ENCODE results near the gene MALSU1.
"Not testable (repeated sequence)": the region's sequence is repeated elsewhere in the genome, so short reads cannot be mapped to it uniquely, and the experiment has no call there.

The MALSU1 gene

DNA sequence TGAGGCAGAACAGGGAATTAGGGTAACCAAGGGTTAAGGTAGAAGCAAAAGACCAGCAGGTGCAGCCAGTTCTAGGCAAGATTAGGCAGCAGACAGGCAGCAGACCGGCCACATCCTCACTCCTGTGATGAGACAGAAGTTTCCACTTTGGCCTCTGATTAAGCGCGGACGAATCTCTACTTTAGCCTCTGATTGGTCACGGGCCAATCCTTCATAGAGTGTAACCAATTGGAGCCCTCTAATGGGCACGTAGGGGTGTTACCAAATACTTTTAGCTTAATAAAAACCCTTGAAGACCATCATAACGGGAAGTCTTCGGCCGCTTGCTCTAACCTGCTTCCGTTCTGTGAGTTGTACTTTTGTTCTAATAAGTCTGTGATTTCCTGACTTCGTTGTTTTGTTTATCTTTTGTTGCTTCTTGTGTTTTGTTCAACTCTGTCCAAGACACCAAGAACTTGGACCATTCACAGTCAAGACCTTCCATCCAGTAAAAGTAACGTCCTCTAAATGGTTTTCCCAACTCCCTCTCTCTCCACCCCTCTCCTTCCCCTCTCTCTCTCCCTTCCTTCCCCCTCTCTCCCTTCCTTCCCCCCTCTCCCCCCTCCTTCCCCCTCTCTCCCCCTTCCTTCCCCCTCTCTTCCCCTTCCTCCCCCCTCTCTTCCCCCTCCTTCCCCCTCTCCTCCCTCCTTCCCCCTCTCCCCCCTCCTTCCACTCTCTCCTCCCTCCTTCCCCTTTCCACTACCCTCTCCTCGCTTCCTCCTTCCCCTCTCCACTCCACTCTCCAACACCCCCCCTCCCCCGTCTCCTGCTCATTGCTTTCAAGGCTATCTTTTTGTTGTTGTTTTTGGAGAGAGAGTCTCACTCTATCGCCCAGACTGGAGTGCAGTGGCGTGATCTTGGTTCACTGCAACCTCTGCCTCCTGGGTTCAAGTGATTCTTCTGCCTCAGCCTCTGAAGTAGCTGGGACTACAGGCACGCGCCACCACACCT is 13.2 kb upstream of the MALSU1 start:
- DNase-seq (ENCODE audit: low spot score): no peak
- no peak for FAIRE-seq

DNA sequence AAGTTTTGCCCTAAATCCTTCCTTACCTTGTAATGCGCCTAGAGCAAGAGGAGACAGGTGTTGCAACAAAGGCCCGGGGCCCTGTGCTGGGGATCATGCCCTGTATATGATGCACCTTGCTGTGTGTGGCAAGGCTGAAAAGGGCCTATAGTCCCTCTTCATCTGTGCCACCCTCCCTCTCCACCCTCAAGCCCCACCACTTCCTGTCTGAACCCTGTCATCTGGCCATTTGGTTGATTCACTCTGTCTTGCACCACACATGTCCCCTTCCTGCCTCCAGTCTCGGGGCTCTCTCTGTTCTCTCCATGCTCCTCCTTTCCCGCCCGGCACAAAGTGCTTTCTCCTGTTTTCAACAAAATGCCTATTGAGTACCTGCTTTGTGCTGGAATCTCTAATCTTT is 11.5 kb upstream of the MALSU1 start:
- no peak for FAIRE-seq
- no peak for DNase-seq (ENCODE audit: low spot score)

DNA sequence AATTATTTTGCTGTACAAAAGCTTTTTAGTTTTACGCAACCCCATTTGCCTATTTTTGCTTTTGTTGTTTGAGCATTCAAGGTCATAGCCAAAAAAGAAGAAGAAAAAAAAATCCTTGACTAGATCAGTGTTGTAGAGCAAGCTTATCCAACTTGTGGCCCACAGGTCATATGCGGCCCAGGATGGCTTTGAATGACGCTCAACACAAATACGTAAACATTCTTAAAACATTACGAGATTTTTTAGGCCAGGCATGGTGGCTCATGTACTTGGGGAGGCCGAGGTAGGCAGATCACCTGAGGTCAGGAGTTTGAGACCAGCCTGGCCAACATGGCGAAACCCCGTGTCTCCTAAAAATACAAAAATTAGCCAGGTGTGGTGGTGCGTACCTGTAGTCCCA is 8.1 kb upstream of the MALSU1 start:
- FAIRE-seq (no peak), DNase-seq (ENCODE audit: low spot score) (no peak)

DNA sequence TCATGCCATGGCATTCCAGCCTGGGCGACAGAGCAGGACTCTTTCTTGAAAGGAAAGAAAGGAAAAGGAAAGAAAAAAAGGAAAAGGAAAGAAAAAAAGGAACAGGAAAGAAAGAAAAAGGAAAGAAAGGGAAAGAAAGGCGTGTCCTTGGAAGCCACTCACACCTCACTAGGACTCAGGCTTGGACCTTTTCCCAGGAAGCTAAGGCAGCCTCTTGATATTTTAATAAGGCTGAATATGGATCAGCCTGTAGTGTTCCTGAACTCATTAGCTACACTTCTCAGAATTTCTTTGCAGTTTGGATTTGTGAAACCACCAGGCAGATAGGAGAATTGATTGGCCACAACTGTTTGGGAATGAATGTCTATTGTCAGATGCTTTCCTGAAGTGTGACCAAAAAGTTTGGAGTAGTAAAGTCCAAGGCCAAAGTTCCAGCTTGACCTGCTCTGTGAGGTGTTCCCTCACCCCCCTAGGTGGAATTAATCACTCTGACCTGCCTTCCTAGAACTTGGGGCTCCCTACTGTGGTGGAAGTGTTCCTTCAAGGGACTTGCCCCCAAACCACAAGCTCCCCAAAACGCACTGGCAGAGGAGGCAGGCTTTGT is 7.1 kb upstream of the MALSU1 start:
- DNase-seq (ENCODE audit: low spot score) (no peak), FAIRE-seq (no peak)

DNA sequence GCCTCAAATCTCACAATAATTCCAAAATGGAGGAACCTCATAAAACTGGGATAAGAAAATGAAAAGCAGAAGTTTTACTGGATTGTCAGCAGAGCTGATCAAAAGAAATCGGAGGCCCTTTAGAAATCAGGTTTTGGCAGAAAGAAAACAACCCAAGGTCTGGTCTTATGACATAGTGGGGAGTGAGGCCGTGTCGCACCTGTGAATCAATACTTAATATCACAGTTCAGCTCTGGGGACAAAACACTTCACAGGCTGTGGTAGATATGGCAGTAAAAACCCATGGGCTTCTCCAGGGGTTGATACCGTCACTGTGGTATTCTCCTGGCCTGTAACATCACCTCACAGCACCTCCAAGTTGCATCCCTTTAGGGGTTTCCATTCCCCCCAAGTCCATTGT is 6.5 kb upstream of the MALSU1 start:
- no peak for FAIRE-seq
- DNase-seq (ENCODE audit: low spot score): no peak

DNA sequence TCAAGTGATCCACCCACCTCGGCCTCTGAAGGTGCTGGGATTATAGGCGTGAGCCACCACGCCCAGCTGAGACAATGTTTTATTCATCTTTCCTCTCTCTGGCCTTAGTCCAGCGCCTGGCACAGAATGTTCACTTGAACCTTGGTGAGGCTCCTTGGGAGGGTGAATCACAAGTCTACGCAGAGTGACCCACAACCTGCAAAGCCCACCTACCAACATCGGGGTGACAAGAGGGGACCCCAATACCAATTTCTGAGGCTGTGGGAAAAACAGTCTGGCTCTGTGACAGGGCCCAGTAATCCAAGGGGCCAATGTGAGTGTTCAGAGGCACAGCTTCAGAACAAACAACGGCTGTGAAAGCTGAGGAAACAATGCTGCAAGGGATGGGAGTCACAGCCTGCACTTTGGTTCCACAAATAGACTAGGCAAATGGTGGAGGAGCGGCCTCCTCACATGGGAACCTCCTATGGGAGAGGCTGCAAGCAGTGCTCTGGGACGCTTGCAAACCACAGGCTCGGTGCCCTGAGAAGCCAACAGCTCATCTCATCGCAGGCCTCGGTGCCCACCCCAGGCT is 5.6 kb upstream of the MALSU1 start:
- FAIRE-seq (no peak), DNase-seq (ENCODE audit: low spot score) (no peak)

DNA sequence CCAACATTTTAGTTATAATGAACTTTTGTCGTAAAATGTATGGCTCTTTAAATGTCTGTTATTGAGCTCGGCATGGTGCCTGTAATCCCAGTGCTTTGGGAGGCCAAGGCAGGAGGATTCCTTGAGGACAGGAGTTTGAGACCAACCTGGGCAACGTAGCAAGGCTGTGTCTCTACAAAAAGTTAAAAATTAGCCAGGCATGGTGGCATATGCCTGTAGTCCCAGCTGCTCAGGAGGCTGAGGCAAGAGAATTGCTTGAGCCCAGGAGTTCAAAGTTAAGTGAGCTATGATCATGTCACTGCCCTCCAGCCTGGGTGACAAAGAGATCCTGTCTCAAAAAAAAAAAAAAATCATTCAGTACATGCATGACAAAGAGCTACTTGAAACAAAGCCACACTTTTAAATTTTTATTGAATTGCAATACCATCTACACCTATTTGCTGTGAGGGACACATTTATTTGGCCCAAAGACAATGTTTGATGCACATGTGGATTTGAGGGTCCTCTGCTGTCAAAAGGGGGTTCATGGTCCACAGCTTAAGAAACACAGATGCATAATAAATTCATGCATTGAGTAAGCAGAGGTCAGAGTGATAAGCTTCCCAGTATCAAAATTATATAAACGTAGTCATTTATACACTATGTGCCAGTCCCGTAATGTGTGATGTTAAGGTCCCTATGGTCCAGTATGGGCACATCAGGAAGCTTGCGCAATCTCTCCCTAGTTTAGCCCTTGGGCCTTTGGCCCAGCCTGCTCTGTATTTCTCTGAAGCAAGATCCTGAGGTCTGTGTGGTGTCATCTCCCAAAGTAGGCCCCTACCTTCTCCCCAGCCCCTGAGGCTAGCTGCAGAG is 4.4 kb upstream of the MALSU1 start:
- DNase-seq (ENCODE audit: low spot score) (no peak), FAIRE-seq (no peak)

DNA sequence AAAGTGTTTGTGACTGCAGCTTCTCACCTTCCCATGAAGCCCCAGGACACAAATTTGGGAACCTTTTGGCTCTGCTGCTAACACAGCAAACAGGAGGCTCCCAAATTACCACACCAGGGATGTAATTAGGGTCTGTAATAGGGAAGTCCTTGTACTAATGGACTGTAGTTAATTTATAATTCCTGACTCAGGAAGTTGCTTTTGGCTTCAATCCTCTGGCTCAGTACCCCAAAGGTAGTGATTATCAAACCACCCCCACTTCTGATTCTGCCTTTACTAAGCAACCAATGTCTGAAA is 3.8 kb upstream of the MALSU1 start:
- DNase-seq (ENCODE audit: low spot score) (no peak), FAIRE-seq (no peak)

DNA sequence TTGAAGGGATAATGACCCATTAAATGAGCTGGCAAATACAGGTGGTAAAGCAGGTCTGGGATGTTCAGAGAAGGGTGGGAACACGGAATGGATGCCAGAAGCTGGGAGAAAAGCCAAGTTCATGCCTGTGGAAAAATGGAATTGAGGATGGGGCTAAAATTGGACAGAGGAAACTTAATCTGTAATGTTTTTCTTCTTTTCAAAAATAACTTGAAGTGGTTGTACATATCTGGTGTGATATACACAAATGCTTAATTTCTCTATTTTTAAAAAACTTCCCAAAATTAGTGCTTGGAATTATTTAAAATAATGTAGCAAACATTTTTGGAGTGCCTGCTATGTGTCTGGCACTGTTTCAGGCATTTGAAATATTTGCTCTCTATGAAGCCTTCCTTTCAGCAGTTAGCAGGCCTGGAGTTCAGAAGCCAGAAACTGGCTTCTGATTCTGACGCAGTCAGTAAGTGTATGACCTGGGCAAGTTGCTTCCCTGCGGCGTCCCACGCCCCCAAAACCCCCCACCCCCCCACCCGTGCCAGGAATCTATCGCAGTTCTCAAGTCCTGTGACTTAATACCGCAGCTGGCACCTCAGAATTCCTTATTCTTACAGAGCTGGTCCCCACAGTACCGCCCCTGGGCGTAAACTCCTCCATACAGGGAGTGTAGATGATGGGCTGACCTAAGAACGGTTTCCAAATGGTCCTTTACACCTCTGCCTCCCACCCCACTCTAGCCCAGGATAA is 828 bp upstream of the MALSU1 start:
- FAIRE-seq: no peak

DNA sequence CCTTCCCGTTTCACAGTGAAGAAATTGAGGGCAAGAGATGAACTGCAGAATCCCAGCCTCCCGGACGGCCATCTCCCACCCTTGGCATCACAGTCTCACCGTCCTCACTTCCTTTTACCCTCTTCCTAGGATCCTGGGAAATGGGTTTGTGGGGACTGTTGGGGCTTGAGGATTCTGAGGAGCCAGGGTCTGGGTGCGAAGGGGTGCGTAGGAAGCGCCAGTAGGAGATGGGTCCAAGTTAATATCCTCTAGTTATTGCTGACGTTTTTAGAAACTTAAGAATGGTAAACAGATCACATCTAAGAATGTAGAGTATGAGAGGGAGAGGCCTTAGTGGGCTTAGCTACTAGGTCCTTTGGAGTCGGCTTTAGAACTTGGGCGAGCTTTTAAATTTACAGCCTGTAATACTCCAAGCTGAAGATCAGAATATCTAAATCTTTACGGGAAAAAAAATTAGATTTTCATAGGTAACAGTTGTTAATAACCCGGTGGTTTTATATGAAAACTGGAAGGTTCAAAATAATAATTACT is 696 bp downstream of the MALSU1 start:
- no peak for DNase-seq (ENCODE audit: low spot score)
- no peak for FAIRE-seq

More for the DNA sequence above, 828 bp upstream of the MALSU1 start:
- DNase-seq (ENCODE audit: low spot score): no peak

DNA sequence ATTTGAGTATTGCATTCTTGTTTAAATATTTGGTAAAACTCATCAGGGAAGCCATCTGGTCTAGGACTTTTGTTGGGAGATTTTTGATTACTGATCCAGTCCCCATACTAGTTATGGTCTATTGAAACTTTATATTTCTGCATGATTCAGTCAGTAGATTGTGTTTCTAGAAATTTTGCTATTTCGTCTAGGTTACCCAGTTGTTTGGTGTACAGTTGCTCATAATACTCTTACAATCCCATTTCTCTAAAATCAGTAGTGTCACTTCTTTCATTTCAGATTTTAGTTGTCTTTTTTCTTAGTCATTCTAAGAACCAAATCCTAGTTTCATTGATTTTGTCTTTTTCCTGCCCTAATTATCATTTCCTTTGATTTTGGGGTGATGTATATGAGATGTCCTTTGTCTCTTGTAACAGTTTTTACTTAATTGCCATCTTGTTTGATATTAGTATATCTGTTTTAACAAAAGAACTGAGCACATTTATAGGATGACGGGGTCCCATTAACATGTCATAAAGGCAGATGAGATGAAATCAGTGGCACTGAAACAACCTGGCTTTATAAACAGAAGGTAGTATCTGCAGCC is 7.9 kb downstream of the MALSU1 start:
- DNase-seq (ENCODE audit: low spot score): no peak
- no peak for FAIRE-seq

DNA sequence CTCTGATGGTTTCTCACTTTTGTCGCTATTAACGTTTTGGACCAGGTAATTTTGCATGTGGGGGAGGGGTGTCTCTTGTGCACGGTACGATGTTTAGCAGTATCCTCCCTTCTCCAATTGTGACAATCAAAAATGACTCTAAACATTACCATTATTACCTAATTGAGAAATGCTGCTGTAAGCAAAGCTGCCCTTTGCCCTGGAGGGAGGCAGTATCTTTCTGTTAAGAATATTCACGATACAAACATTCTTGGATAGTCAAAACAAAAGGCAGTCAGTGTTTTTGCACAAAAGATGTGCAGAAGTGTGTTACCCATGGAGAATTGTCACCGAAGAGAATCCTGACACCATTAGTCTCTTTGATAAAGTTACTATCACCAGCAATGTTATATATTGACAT is 9.6 kb downstream of the MALSU1 start:
- FAIRE-seq: no peak
- DNase-seq (ENCODE audit: low spot score): no peak

DNA sequence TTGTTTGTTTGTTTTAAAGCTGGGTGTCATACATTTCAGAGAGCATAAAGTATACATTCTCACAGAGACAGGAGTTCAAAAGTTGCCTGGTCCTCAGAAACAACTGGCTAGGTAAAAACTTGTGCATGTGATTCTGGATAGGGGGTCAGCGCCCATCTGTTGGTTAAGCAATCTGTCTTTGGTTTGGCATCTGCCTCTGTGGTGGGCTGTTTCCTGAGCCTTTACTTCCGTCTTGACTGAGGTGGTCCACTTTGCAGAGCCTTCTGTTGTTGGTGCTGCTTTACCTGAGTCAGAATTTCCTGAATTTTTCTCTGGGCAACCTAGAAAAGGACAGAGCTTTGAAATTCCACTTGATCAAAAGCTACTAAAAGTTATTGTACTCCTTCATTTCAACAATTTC is 13.0 kb downstream of the MALSU1 start:
- DNase-seq (ENCODE audit: low spot score); FAIRE-seq: not testable (repeated sequence)

DNA sequence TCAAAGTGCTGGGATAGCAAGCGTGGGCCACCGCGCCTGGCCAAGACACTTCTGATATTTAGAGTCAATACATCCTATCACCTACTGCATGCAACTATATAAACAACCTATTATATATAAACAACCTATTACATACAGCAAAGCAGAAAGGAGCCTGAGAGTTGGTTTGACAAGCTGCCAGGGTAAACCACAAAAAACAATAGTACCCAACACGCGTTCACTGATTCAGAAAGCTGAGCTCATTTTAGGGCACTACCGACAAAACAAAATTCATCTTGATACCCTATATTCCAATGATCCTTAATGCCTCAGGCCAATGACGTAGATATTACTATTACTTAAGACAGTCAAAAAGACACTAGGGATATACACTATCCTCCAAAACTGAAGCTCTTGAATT is 16.2 kb downstream of the MALSU1 start:
- DNase-seq (ENCODE audit: low spot score) (no peak), FAIRE-seq (no peak)

DNA sequence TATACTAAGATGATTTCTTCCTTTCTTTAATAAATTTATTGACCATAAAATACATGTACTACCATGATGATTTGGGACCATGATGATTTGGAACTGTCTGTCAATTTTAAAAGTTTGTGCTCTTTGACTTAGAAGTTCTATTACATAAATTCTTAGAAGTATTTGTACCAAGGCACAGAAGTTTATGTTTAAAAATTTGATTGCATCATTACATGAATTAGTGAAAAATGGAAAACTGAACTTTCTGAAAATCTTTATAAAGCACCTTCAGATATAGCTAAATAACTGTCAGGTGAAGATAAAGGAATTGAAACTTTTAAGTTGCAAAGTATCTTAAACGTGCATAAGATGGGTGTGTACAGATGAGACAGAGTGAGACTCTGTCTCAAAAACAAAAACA is 32.0 kb downstream of the MALSU1 start:
- DNase-seq (ENCODE audit: low spot score) (no peak), FAIRE-seq (no peak)

DNA sequence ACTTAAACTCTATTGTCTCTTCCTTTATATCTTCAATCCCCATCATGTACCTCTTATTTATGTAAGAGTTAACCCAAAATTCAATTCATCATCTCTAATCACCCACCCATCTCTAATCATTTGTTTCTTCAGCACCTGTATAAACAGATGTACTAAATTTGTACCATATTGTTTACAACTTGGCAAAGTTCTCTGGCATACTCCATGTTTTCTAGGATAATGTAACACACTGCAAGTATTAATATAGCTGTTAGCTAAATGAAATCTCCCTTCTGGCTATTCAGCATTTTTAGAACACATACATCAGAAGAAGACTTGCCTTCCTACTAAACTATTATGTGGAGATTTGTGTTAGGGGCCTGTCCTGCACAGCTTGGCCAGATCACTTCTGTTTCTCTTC is 33.1 kb downstream of the MALSU1 start:
- DNase-seq (ENCODE audit: low spot score) (no peak), FAIRE-seq (no peak)

DNA sequence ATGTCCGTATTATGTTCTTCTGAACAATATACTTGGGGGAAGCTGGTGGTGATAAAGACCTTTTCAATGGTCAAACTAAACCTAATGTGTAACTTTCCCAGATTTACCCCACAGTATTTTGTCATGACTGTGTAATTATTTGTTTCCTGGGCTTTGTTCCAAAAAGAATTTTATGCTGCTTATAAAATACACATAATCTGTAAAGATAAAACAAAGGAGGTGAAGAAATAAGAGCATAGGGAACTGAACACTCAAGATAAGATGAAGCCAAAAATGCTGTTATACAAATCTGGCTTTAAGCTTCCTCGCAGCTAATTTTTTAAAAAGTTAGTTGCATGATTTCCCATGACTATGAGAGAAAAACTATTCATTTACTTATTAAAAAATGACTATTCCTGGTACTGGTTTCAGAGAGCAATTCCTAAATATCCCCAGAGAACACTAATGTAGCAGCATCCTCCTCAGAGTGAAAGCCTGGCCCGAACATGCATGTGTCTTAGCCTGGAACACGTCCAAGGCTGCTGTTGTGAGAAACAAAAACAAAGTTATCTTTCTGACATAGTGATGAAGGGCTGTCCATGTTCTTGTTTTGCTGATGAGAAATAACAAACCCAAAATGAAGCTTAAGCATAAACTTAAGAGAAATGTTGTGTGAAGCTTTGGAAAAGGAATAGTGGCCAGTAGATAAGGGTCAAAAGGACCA is 33.9 kb downstream of the MALSU1 start:
- FAIRE-seq (no peak), DNase-seq (ENCODE audit: low spot score) (no peak)

DNA sequence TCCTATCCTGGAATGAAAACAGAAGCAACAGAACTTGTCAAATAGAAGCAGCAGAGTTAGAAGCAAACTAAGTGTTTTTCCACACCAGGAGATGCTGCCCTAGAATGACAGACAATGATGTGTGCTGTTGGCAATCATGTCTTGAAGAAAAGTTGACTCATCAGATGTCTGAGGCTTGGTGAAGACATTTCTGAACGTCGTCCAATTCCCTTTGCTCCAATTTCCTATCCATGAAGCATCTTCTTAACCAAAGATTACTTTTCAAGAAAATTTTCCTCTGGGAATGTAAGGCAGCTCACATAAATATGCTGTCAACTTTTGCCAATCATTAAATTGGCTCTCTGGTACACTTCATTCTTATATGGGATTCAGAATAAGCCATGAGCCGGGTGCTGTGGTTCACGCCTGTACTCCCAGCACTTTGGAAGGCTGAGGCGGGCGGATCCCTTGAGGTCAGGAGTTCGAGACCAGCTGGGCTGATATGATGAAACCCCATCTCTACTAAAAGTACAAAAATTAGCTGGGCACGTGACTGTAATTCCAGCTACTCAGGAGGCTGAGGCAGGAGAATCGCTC is 34.6 kb downstream of the MALSU1 start:
- DNase-seq (ENCODE audit: low spot score) (peak; percentile 94), FAIRE-seq (peak; percentile 99)

DNA sequence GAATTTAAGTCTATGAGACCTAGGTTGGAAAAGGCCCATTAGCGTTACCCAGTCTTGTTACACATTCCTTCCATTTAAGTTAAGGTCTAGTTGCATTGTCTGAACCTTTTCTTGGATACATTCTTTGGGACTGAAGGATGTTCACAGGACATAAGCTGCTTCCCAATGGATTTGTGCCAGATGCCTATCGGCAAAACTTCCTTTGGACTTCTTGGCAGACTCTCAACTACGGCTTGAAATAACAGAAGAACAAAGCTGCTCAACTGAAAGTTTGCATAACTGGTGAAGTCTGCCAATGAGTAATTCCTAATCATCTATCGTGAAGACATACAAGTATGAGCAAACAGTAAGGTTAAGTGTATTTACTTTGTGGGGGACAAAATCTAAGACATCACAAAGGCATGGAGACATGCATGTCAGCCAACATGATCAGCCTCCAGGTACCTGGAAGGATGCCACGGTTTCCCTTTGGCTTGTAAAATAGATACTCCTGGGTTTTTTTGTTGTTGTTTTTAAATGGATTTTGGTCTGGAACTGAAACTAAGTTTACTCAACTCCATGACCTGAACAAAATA is 35.4 kb downstream of the MALSU1 start:
- DNase-seq (ENCODE audit: low spot score) (peak; percentile 100), FAIRE-seq (peak; percentile 99)
